ENCODE data around the gene B4GAT1.

DNA sequence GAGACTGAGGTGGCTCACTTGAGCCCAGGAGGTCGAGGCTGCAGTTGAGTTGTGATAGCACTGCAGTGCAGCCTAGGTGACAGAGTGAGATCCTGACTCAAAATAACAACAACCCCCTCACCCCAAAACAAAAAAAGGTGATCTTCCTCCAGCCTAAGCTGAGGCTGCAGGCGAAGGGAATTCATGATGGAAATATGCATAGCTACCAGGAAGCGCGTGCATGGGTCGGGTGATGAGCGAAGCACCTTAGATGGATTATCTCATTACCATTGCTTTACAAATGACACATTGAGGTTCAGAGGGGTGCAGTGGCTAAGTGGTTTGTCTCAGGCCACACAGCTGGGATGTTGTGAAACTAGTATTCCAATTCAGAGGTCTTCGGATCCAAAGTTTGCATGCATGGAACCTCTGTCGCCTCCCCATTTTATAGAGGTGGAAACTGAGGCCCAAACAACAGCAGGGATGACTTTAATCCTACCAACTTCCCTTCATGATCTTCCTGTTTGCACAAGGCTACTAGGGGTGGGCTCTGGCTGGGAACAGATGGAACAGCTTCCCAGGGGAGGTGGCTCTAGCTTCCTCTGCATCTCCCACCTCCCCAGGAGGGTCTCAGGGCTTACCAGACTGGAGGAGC is 19.5 kb upstream of the B4GAT1 start:
- TF ChIP-seq, protein P1, sequence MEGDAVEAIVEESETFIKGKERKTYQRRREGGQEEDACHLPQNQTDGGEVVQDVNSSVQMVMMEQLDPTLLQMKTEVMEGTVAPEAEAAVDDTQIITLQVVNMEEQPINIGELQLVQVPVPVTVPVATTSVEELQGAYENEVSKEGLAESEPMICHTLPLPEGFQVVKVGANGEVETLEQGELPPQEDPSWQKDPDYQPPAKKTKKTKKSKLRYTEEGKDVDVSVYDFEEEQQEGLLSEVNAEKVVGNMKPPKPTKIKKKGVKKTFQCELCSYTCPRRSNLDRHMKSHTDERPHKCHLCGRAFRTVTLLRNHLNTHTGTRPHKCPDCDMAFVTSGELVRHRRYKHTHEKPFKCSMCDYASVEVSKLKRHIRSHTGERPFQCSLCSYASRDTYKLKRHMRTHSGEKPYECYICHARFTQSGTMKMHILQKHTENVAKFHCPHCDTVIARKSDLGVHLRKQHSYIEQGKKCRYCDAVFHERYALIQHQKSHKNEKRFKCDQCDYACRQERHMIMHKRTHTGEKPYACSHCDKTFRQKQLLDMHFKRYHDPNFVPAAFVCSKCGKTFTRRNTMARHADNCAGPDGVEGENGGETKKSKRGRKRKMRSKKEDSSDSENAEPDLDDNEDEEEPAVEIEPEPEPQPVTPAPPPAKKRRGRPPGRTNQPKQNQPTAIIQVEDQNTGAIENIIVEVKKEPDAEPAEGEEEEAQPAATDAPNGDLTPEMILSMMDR (IDR thresholded peaks at IDR 0.05) = no peak
- no peak for TF ChIP-seq POLR2AphosphoS5 (IDR thresholded peaks at IDR 0.05; ENCODE audit: low read depth, low read length)
- no peak for TF ChIP-seq YY1 (IDR thresholded peaks at IDR 0.05; ENCODE audit: low read depth)
- TF ChIP-seq FOXJ3 (CRISPR knock-in tag; IDR thresholded peaks at IDR 0.05) = no peak

Data from SK-N-SH (cell line).